ENCODE data around the gene MAD2L1. TPM values are rescaled to one million over a fixed set of nuclear protein-coding genes. Genes with fewer than 3 reads are reported as not detected.

Gene MAD2L1
- total RNA-seq, 2 donors from 2014 or later = 0.14 to 0.49 TPM

DNA sequence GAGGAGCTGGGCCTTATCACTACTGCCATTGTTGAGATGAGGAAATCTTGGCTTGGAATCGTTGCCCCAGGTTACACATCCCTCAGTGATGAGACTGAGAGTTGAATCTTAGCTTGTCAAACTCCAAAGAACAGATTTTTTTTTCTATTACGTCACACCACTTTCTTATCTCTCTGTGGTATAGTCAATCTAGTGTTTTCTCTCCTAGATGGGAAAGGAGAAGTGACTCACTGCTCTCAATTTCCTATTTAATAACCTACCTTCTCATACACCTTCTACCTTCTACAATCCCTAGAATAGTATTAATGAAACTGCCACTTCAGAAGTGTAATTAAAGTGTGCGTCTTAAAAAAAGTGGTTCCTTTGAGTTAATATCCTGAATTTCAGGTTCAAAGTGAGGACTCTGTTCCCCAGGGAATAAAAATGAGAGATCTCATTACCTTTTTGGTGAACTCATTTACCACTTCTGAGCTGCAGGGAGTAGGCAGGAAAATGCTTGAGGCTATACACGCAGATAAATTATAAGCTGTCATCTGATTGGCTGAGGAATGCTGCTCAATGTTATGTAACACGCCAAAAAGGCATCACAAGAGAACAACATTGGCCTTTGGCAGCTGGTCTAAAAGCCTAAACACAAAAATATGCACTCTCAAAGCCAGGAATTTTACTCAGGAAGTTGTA lies 59.3 kb downstream of the MAD2L1 start:
- Histone ChIP-seq H3K4me1 (ENCODE audit: control insufficient read depth in 1 of 2, low read depth in 2 of 2) (peaks cover 12% of the 10 kb centered on the region in 2 donors), H3K27me3 (replicated peaks; ENCODE audit: insufficient read depth) (no peaks in the 10 kb centered on the region), H3K9me3 (no peaks in the 10 kb centered on the region), H3K4me3 (no peak overlapping the region), H3K27ac (peak overlapping the region in 1 of 2 donors; percentile 33), H3K36me3 (no peaks in the 10 kb centered on the region)
- ATAC-seq (ENCODE audit: insufficient number of reproducible peaks, low FRiP score, low read depth) = no peak
- DNase-seq (ENCODE audit: low spot score) = no peak
- TF ChIP-seq, protein P1, sequence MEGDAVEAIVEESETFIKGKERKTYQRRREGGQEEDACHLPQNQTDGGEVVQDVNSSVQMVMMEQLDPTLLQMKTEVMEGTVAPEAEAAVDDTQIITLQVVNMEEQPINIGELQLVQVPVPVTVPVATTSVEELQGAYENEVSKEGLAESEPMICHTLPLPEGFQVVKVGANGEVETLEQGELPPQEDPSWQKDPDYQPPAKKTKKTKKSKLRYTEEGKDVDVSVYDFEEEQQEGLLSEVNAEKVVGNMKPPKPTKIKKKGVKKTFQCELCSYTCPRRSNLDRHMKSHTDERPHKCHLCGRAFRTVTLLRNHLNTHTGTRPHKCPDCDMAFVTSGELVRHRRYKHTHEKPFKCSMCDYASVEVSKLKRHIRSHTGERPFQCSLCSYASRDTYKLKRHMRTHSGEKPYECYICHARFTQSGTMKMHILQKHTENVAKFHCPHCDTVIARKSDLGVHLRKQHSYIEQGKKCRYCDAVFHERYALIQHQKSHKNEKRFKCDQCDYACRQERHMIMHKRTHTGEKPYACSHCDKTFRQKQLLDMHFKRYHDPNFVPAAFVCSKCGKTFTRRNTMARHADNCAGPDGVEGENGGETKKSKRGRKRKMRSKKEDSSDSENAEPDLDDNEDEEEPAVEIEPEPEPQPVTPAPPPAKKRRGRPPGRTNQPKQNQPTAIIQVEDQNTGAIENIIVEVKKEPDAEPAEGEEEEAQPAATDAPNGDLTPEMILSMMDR (IDR thresholded peaks at IDR 0.05) = no peak

Measured in thoracic aorta (tissue), 2 donors.